Common myeloid progenitor, CD34-positive (primary cell): Measurements from ENCODE around the gene PFKFB2.

ENCODE experiments used
- CTCF ChIA-PET: fragments of 350-600 bp; sonication (Branson Sonifier 250); formaldehyde crosslinking; loops from one replicate; lab custom pipeline; 2021; ENCODE audit warnings: antibody characterized with exemption; lab: Charles Lee
- POLR2A ChIA-PET: fragments of 350-600 bp; sonication (Branson Sonifier 250); formaldehyde crosslinking; loops from one replicate; lab custom pipeline; 2021; ENCODE audit warnings: antibody characterized with exemption; lab: Charles Lee
- DNase-seq, 3 donors: peaks; one replicate each; pipeline versions ENCODE4 v3.0.0 to v3.0.0-alpha.2; 2013
- H3K27ac ChIP-seq, 2 experiments: 1 replicate in 1 of 2; 2 replicates in 1 of 2; pipeline ENCODE4 v1.7.0; 2013; ENCODE audit warnings: inconsistent platforms in 2 of 2, low read length in 2 of 2, mild to moderate bottlenecking in 2 of 2, low read depth in 1 of 2, moderate library complexity in 1 of 2; ENCODE audit not compliant: severe bottlenecking in 2 of 2, insufficient read depth in 1 of 2, poor library complexity in 1 of 2
- H3K27me3 ChIP-seq, 5 experiments: replicated peaks in 2 of 5; 1 replicate in 3 of 5; 2 replicates in 2 of 5; pipeline versions ENCODE4 v1.6.1 to v1.7.0; 2013; ENCODE audit warnings: low read length in 4 of 5, mild to moderate bottlenecking in 2 of 5, moderate library complexity in 2 of 5, inconsistent platforms in 1 of 5; ENCODE audit not compliant: insufficient read depth in 5 of 5, control insufficient read depth in 4 of 5
- H3K36me3 ChIP-seq, 4 experiments: 1 replicate in 2 of 4; 2 replicates in 2 of 4; pipeline versions ENCODE4 v1.6.1 to v1.7.0; 2013; ENCODE audit warnings: low read length in 3 of 4, control low read depth in 1 of 4, mild to moderate bottlenecking in 1 of 4; ENCODE audit not compliant: control insufficient read depth in 4 of 4, insufficient read depth in 4 of 4
- H3K4me1 ChIP-seq, 4 experiments: 1 replicate in 3 of 4; 2 replicates in 1 of 4; pipeline versions ENCODE4 v1.6.1 to v1.7.1; 2013; ENCODE audit warnings: low read length in 3 of 4, mild to moderate bottlenecking in 3 of 4, control low read depth in 1 of 4, inconsistent platforms in 1 of 4, moderate library complexity in 1 of 4; ENCODE audit not compliant: control insufficient read depth in 4 of 4, insufficient read depth in 4 of 4; ENCODE audit errors: control extremely low read depth in 1 of 4
- H3K4me3 ChIP-seq, 7 experiments: 1 replicate in 4 of 7; 2 replicates in 3 of 7; pipeline versions ENCODE4 v1.5.1 to v1.7.0; 2013; ENCODE audit warnings: mild to moderate bottlenecking in 7 of 7, low read length in 6 of 7, moderate library complexity in 6 of 7, inconsistent platforms in 2 of 7, low read depth in 2 of 7, control low read depth in 1 of 7; ENCODE audit not compliant: insufficient read depth in 4 of 7, control insufficient read depth in 1 of 7; ENCODE audit errors: extremely low read depth in 1 of 7
- H3K9me3 ChIP-seq, 5 experiments: 1 replicate in 4 of 5; 2 replicates in 1 of 5; pipeline versions ENCODE4 v1.6.1 to v1.7.1; 2013; ENCODE audit warnings: low read length in 4 of 5, mild to moderate bottlenecking in 2 of 5, inconsistent platforms in 1 of 5, low read depth in 1 of 5, moderate library complexity in 1 of 5; ENCODE audit not compliant: control insufficient read depth in 4 of 5, insufficient read depth in 2 of 5; ENCODE audit errors: control extremely low read depth in 1 of 5
- WGBS: methylation state at CpG from one replicate; pipeline ENCODE4 v1.1.5; 2013; ENCODE audit not compliant: insufficient coverage; 5-methylcytosine and 5-hydroxymethylcytosine counted together

The PFKFB2 gene

DNA sequence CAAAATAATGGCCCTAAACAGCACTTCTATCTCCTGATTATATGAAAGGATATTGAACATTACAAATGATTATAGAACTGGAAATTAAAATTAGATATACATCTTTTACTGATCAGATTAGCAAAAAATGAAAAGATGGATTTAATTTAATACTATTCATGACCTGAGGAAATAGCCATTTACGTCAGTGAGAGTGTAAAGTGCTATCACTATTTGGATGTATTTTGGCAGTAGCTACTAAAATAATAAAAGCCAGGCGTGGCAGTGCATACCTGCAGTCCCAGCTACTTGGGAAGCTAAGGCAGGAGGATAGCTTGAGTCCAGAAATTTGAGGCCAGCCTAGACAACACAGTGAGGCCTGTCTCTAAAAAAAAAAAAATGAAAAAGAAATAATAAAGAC is 40.9 kb downstream of the PFKFB2 start:
- DNase-seq: no peak
- WGBS: 100% methylated on average over 2 of the region's 2 CpGs
- Histone ChIP-seq H3K4me1 (peaks cover 0 to 15% (median 8%) of the 10 kb centered on the region in 4 experiments), H3K9me3 (peaks cover 0 to 2% (median 0%) of the 10 kb centered on the region in 5 experiments), H3K36me3 (no peaks in the 10 kb centered on the region), H3K27ac (no peak overlapping the region), H3K27me3 (no peaks in the 10 kb centered on the region), H3K4me3 (no peak overlapping the region)
- POLR2A ChIA-PET: no interaction called here
- CTCF ChIA-PET: interaction anchor here (1.2 kb wide), 1 partner anchor 9 kb away, joined by 3 read pairs; no protein-coding TSS in a partner anchor

DNA sequence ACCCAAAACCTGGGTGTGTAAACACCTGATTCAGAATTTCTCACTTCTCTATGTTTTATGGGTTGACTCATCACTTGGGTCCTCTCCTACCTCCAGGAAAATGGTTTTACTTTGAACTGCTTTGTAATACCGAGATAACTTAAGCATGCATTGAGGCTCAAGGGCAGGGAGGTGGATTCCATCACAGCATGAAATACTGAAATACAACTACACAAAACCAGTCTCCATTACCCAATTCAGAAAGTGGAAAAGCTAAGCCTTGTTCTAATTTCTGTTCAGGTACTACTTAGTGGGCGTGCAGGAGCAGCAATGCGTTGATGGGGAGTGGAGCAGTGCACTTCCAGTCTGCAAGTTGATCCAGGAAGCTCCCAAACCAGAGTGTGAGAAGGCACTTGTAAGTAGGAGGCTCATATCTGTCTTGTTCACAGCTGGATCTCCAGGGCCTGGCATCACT is 44.8 kb downstream of the PFKFB2 start:
- no peak overlapping the region for H3K4me3 ChIP-seq
- H3K9me3 ChIP-seq: peaks cover 0 to 2% (median 0%) of the 10 kb centered on the region in 5 experiments
- no peak for DNase-seq
- no peaks in the 10 kb centered on the region for H3K4me1 ChIP-seq
- ChIA-PET CTCF (interaction anchor here (2.5 kb wide), 1 partner anchor 14 kb away, joined by 8 read pairs; no protein-coding TSS in a partner anchor), POLR2A (no interaction called here)
- no peaks in the 10 kb centered on the region for H3K27me3 ChIP-seq
- H3K36me3 ChIP-seq: no peaks in the 10 kb centered on the region
- no peak overlapping the region for H3K27ac ChIP-seq
- 100% methylated on average over 3 of the region's 3 CpGs for WGBS

DNA sequence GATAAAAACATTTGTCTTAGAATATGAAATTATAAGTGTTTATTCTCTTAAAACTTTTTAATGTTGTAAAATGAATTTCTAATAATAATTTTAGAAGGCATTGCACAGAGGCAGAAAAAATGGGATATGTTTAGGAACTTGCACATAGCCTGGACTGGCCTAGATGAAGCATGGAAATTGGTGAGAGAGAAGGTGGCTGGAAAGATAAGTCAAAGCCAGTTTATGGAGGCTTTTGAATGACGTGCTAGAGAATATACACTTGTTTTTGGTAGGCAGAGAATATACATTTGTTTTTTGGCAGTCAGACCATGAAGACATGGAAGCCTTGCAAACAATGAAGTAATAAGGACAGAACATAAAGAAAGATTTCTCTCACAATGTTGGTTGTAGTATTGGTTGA is 48.6 kb downstream of the PFKFB2 start:
- CTCF ChIA-PET: no interaction called here
- DNase-seq: no peak
- peaks cover 0 to 4% (median 0%) of the 10 kb centered on the region in 4 experiments for H3K4me1 ChIP-seq
- H3K27me3 ChIP-seq: no peaks in the 10 kb centered on the region
- H3K27ac ChIP-seq: no peak overlapping the region
- POLR2A ChIA-PET: no interaction called here
- H3K36me3 ChIP-seq: no peaks in the 10 kb centered on the region
- H3K9me3 ChIP-seq: peaks cover 0 to 2% (median 0%) of the 10 kb centered on the region in 5 experiments
- WGBS: no CpG with 5 or more reads among the region's 1 CpG
- no peak overlapping the region for H3K4me3 ChIP-seq

DNA sequence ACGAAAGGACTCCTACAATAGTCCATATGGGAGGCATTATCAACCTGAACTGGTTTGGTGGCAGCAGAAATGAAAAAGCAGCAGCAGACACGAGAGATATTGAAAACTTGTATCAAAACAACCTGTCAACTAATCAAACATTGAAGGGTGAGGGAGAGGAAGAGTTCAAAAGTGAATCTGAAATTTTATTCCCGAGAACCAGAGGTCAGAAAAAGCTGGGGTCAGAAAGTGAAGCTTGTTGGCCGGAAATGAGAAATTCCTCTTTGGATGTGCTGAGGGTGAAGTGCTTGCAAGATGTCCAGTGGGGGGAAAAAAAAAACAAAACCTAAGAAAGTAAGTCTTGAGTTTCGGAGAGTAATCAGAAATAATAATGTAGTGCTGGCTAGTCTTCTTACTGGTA is 49.1 kb downstream of the PFKFB2 start:
- Histone ChIP-seq H3K27ac (no peak overlapping the region), H3K9me3 (peaks cover 0 to 2% (median 0%) of the 10 kb centered on the region in 5 experiments), H3K36me3 (no peaks in the 10 kb centered on the region), H3K27me3 (no peaks in the 10 kb centered on the region), H3K4me3 (no peak overlapping the region), H3K4me1 (peaks cover 0 to 4% (median 0%) of the 10 kb centered on the region in 4 experiments)
- no peak for DNase-seq
- ChIA-PET CTCF (no interaction called here), POLR2A (no interaction called here)
- WGBS: 100% methylated on average over 3 of the region's 5 CpGs

DNA sequence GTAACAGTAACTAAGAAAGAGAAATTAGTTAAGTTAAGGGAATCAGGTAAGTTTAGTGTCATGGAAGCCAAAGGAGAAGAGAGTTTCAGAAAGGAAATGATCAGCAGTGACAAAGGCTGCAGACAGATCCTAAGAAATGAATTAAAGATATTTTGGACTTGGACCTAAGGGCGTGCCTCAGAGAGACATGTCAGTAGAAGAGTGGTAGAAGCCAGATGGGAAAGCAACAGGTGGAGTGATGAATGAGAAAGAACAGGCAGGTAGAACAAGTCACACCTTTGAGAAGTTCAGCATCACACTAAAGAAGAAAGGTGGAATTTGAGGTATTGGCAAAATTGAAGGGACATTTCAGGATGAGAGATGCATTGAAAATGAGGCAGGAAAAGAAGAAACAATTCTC is 49.6 kb downstream of the PFKFB2 start:
- WGBS: 100% methylated on average over 1 of the region's 1 CpG
- no peak overlapping the region for H3K27ac ChIP-seq
- POLR2A ChIA-PET: no interaction called here
- DNase-seq: no peak
- CTCF ChIA-PET: no interaction called here
- H3K36me3 ChIP-seq: no peaks in the 10 kb centered on the region
- peaks cover 0 to under 1% (median 0%) of the 10 kb centered on the region in 5 experiments for H3K27me3 ChIP-seq
- H3K9me3 ChIP-seq: peaks cover 0 to 2% (median 0%) of the 10 kb centered on the region in 5 experiments
- no peak overlapping the region for H3K4me3 ChIP-seq
- H3K4me1 ChIP-seq: peaks cover 0 to 4% (median 0%) of the 10 kb centered on the region in 4 experiments

DNA sequence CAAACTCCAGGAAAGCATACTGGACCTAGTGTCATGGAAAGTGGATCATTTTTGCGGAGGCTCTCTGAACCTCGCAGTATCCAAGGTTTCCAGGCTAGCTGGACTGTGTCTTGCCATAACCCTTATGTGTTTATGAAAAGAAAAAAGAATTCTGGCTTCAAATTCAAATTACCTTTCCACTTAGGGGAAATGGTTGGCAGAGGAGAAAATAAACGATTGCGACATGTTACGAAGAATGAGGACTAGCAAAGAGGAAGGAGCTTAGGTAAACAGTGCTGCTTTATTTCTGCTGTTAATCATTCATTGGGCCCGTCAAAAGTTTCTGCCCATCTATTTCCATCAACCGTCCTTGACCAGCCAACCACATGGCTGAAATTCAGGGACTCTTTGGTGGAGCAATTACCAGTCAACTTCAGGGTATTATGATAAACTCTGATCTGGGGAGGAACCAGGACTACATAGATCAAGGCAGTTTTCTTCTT is 50.9 kb downstream of the PFKFB2 start, which contains the start of gene C4BPA:
TSS of gene C4BPA (plus strand) at position 342 of the 482 bp plus-strand sequence. CDS start 8,793 bp downstream, outside the sequence.
- WGBS: 75% methylated on average over 4 of the region's 7 CpGs
- Histone ChIP-seq H3K9me3 (no peaks in the 10 kb centered on the region), H3K27me3 (peaks cover 0 to 2% (median 0%) of the 10 kb centered on the region in 5 experiments), H3K36me3 (no peaks in the 10 kb centered on the region), H3K27ac (no peak within 1 kb of the TSS), H3K4me3 (peak within 1 kb of the TSS in 1 of 7 experiments; percentile 8), H3K4me1 (peaks cover 0 to 4% (median 0%) of the 10 kb centered on the region in 4 experiments)
- no peak for DNase-seq
- ChIA-PET POLR2A (no interaction called here), CTCF (interaction anchor here (1.1 to 1.3 kb wide), 2 partner anchors 12 to 302 kb away, joined by 3 read pairs; no protein-coding TSS in a partner anchor)

DNA sequence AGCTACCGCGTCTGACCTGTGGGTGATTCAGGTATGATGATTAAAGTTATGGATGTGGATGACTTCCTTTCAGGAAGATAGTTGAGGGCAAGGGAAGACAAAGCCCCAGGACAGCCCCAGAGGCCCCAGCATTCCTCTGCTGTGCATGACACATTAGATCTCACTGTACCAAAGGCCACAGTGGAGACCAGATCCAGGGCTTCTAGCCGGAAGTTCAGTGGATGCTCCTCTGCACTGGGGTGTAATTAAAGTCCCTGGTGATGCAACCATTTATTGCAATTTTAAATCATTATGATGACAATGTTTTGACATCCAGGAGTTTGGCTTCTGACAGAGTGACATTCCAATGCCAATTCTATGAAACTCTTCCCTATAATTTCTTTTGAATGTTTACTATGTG is 55.9 kb downstream of the PFKFB2 start:
- no peak overlapping the region for H3K4me3 ChIP-seq
- H3K27ac ChIP-seq: no peak overlapping the region
- WGBS: no CpG with 5 or more reads among the region's 3 CpGs
- ChIA-PET POLR2A (no interaction called here), CTCF (no interaction called here)
- H3K27me3 ChIP-seq: peaks cover 0 to 2% (median 0%) of the 10 kb centered on the region in 5 experiments
- H3K9me3 ChIP-seq: no peaks in the 10 kb centered on the region
- no peak for DNase-seq
- no peaks in the 10 kb centered on the region for H3K4me1 ChIP-seq
- H3K36me3 ChIP-seq: no peaks in the 10 kb centered on the region
